HEK293 (cell line): ENCODE results near the gene SUFU.

ENCODE experiments used
- CTCF ChIA-PET: fragments of 350-600 bp; formaldehyde crosslinking; extraction: SDS; loops from one replicate; lab custom pipeline; 2021; ENCODE audit warnings: antibody characterized with exemption; lab: Yijun Ruan, JAX
- POLR2A ChIA-PET: fragments of 300-600 bp; formaldehyde crosslinking; extraction: SDS; loops from one replicate; lab custom pipeline; 2020; ENCODE audit warnings: antibody characterized with exemption, inconsistent platforms; lab: Yijun Ruan, JAX
- H3K27ac ChIP-seq: fragments of 200-500 bp; sonication (Bioruptor generic); 2 replicates; pipeline ENCODE4 v1.5.1; 2014; ENCODE audit warnings: low read depth, low read length, control low read depth, inconsistent platforms; ENCODE audit errors: extremely low read depth
- H3K36me3 ChIP-seq, 2 experiments: fragments of 200-500 bp in 1 of 2; sonication (Bioruptor generic) in 1 of 2; 1 replicate in 1 of 2; 2 replicates in 1 of 2; pipeline ENCODE4 v1.5.1; 2014 to 2017; ENCODE audit warnings: inconsistent platforms in 2 of 2, low read length in 2 of 2; ENCODE audit not compliant: control insufficient read depth in 2 of 2, insufficient read depth in 1 of 2
- H3K4me1 ChIP-seq: fragments of 200-500 bp; sonication (Bioruptor generic); 2 replicates; pipeline ENCODE4 v1.5.1; 2014; ENCODE audit warnings: mild to moderate bottlenecking, low read length, inconsistent platforms; ENCODE audit not compliant: control insufficient read depth, insufficient read depth
- H3K4me3 ChIP-seq: 2 replicates; pipeline ENCODE4 v1.5.1; 2011; ENCODE audit warnings: low read depth, mild to moderate bottlenecking, control low read depth, low read length, moderate library complexity
- H3K9me3 ChIP-seq: fragments of 200-500 bp; sonication (Bioruptor generic); 2 replicates; pipeline ENCODE4 v1.5.1; 2014; ENCODE audit warnings: low read depth, low read length, inconsistent platforms; ENCODE audit not compliant: control insufficient read depth, insufficient read depth
- GLIS1 ChIP-seq: fragments of 450-650 bp; formaldehyde crosslinking; IDR thresholded peaks from 2 replicates; pipeline ENCODE4 v1.5.1; 2016; ENCODE audit warnings: missing biosample characterization, missing genetic modification characterization
- KLF8 ChIP-seq: fragments of 450-650 bp; formaldehyde crosslinking; IDR thresholded peaks from 2 replicates; pipeline ENCODE4 v1.5.1; 2016; ENCODE audit warnings: missing biosample characterization, missing genetic modification characterization
- ZBTB1 ChIP-seq: fragments of 450-650 bp; formaldehyde crosslinking; IDR thresholded peaks from 2 replicates; pipeline ENCODE4 v1.5.1; 2016; ENCODE audit warnings: missing biosample characterization, missing genetic modification characterization
- ZBTB20 ChIP-seq: fragments of 450-650 bp; formaldehyde crosslinking; IDR thresholded peaks from 2 replicates; pipeline ENCODE4 v1.5.1; 2016; ENCODE audit warnings: missing biosample characterization, missing genetic modification characterization
- ZNF10 ChIP-seq: fragments of 450-650 bp; formaldehyde crosslinking; IDR thresholded peaks from 2 replicates; pipeline ENCODE4 v1.5.1; 2017; ENCODE audit warnings: missing biosample characterization, missing genetic modification characterization
- ZNF114 ChIP-seq: fragments of 450-650 bp; formaldehyde crosslinking; IDR thresholded peaks from 2 replicates; pipeline ENCODE4 v1.5.0; 2017; ENCODE audit warnings: missing biosample characterization, missing genetic modification characterization
- ZNF121 ChIP-seq: fragments of 450-650 bp; formaldehyde crosslinking; IDR thresholded peaks from 2 replicates; pipeline ENCODE4 v1.5.1; 2016; ENCODE audit warnings: missing biosample characterization, missing genetic modification characterization
- ZNF239 ChIP-seq: fragments of 450-650 bp; formaldehyde crosslinking; IDR thresholded peaks from 2 replicates; pipeline ENCODE4 v1.5.1; 2016; ENCODE audit warnings: missing biosample characterization, missing genetic modification characterization
- ZNF248 ChIP-seq: fragments of 450-650 bp; formaldehyde crosslinking; IDR thresholded peaks from 2 replicates; pipeline ENCODE4 v1.5.1; 2017; ENCODE audit warnings: missing biosample characterization, missing genetic modification characterization
- ZNF266 ChIP-seq: fragments of 450-650 bp; formaldehyde crosslinking; IDR thresholded peaks from 2 replicates; pipeline ENCODE4 v1.5.1; 2016; ENCODE audit warnings: missing biosample characterization, missing genetic modification characterization, low read depth
- ZNF391 ChIP-seq: fragments of 450-650 bp; formaldehyde crosslinking; IDR thresholded peaks from 2 replicates; pipeline ENCODE4 v1.5.1; 2016; ENCODE audit warnings: low read depth, missing biosample characterization, missing genetic modification characterization, borderline replicate concordance
- ZNF623 ChIP-seq: fragments of 450-650 bp; formaldehyde crosslinking; IDR thresholded peaks from 2 replicates; pipeline ENCODE4 v1.5.1; 2016; ENCODE audit warnings: missing biosample characterization, missing genetic modification characterization
- ZNF629 ChIP-seq: fragments of 450-650 bp; formaldehyde crosslinking; IDR thresholded peaks from 2 replicates; pipeline ENCODE4 v1.5.1; 2017; ENCODE audit warnings: missing biosample characterization, missing genetic modification characterization
- ZNF670 ChIP-seq: fragments of 450-650 bp; formaldehyde crosslinking; IDR thresholded peaks from 2 replicates; pipeline ENCODE4 v1.5.1; 2016; ENCODE audit warnings: missing biosample characterization, missing genetic modification characterization, low read depth
- ZNF747 ChIP-seq: fragments of 450-650 bp; formaldehyde crosslinking; IDR thresholded peaks from 2 replicates; pipeline ENCODE4 v1.5.1; 2016; ENCODE audit warnings: missing biosample characterization, missing genetic modification characterization
- TF ChIP-seq, protein P1 (sequence below): fragments of 450-650 bp; formaldehyde crosslinking; IDR thresholded peaks from 2 replicates; pipeline ENCODE4 v1.5.1; 2016; ENCODE audit warnings: missing biosample characterization, missing genetic modification characterization, low read depth
- TF ChIP-seq, protein P2 (sequence below): fragments of 450-650 bp; formaldehyde crosslinking; IDR thresholded peaks from 2 replicates; pipeline ENCODE4 v1.5.1; 2016; ENCODE audit warnings: missing biosample characterization, missing genetic modification characterization
- TF ChIP-seq, protein P3 (sequence below): fragments of 450-650 bp; formaldehyde crosslinking; IDR thresholded peaks from 2 replicates; pipeline ENCODE4 v1.5.1; 2016; ENCODE audit warnings: missing biosample characterization, missing genetic modification characterization

SUFU gene

DNA sequence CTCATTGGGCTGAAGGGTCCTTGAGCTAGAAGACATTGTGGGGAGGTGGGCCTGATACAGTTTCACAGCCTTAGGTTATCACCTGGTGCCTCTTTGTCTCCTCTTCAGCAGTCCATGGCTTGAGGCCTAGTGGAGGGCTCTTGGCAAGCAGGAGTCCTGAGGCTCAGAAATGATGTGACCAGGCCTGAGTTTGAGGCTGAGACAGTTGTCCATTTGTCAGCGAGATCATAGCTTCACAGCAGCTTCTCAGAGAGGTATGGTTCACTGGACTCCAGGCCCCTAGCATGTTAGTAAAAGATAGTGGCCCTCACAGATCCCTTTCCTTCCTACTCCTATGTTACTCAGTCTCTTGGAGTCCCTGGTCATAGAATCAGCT is 19.1 kb downstream of the SUFU start:
- Histone ChIP-seq H3K4me3 (no peak overlapping the region), H3K4me1 (no peaks in the 10 kb centered on the region), H3K9me3 (no peaks in the 10 kb centered on the region), H3K36me3 (peaks cover 6 to 29% of the 10 kb centered on the region in 2 experiments; a peak in 2 of 3 replicates), H3K27ac (no peak overlapping the region)
- ChIA-PET CTCF (interaction anchor here (0.7 to 1.3 kb wide), 3 partner anchors 11 to 20 kb away, joined by 3 to 4 read pairs (median 3); no protein-coding TSS in a partner anchor), POLR2A (no interaction called here)
- TF ChIP-seq ZNF121 (tag by site-specific recombination) (no peak), ZNF670 (tag by site-specific recombination) (no peak), ZNF391 (tag by site-specific recombination) (no peak), ZNF114 (tag by site-specific recombination) (no peak), ZNF747 (tag by site-specific recombination) (no peak), ZNF248 (tag by site-specific recombination) (no peak)
- TF ChIP-seq, protein P1, sequence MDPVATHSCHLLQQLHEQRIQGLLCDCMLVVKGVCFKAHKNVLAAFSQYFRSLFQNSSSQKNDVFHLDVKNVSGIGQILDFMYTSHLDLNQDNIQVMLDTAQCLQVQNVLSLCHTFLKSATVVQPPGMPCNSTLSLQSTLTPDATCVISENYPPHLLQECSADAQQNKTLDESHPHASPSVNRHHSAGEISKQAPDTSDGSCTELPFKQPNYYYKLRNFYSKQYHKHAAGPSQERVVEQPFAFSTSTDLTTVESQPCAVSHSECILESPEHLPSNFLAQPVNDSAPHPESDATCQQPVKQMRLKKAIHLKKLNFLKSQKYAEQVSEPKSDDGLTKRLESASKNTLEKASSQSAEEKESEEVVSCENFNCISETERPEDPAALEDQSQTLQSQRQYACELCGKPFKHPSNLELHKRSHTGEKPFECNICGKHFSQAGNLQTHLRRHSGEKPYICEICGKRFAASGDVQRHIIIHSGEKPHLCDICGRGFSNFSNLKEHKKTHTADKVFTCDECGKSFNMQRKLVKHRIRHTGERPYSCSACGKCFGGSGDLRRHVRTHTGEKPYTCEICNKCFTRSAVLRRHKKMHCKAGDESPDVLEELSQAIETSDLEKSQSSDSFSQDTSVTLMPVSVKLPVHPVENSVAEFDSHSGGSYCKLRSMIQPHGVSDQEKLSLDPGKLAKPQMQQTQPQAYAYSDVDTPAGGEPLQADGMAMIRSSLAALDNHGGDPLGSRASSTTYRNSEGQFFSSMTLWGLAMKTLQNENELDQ (tag by site-specific recombination): no peak
- TF ChIP-seq, protein P2, sequence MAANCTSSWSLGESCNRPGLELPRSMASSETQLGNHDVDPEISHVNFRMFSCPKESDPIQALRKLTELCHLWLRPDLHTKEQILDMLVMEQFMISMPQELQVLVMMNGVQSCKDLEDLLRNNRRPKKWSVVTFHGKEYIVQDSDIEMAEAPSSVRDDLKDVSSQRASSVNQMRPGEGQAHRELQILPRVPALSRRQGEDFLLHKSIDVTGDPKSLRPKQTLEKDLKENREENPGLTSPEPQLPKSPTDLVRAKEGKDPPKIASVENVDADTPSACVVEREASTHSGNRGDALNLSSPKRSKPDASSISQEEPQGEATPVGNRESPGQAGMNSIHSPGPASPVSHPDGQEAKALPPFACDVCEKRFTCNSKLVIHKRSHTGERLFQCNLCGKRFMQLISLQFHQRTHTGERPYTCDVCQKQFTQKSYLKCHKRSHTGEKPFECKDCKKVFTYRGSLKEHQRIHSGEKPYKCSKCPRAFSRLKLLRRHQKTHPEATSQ: no peak
- TF ChIP-seq, protein P3, sequence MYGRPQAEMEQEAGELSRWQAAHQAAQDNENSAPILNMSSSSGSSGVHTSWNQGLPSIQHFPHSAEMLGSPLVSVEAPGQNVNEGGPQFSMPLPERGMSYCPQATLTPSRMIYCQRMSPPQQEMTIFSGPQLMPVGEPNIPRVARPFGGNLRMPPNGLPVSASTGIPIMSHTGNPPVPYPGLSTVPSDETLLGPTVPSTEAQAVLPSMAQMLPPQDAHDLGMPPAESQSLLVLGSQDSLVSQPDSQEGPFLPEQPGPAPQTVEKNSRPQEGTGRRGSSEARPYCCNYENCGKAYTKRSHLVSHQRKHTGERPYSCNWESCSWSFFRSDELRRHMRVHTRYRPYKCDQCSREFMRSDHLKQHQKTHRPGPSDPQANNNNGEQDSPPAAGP: no peak

DNA sequence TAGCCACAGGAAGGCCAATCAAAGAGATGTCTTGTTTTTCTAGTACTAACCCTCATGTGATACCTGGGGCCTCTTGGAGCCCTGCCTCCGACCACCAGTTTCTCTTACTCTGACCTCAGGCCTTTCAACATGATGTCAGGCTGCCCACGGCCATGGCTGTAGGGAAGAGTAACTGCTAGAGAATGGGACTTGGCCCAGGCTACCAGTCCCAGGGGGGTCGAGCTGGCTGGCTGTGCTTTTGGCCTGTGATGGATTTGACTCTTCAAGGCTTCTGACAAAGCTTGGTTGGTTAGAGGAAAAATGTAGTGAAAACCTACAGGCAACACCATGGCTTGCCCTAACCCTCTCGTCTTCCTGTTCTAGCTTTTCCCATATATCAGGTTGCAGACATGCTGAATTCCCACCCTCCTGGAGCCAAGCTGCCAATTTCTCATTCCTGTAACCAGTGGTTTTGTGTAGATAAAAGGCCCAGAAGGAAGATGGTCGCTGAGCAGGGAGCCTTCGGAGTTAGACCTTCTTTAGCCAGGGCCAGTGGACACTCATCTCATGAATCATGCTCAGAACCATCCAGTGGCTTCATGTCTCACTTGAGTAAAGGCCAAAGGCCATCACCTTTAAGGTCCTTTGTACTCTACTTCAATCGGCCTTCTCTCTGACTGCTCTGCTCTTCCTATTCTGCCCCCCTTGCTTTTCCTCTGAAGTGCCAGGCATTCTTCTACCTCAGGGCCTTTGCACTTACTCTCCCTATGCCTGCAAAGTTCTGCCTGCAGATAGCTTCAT is 19.7 kb downstream of the SUFU start:
- Histone ChIP-seq H3K4me1 (no peaks in the 10 kb centered on the region), H3K36me3 (peaks cover 6 to 26% of the 10 kb centered on the region in 2 experiments; a peak in 2 of 3 replicates), H3K9me3 (no peaks in the 10 kb centered on the region), H3K27ac (no peak overlapping the region), H3K4me3 (no peak overlapping the region)
- POLR2A ChIA-PET: no interaction called here
- TF ChIP-seq ZNF629 (tag by site-specific recombination) (no peak), ZBTB20 (tag by site-specific recombination) (no peak), ZNF623 (tag by site-specific recombination) (peak; percentile 97), ZNF10 (tag by site-specific recombination) (no peak)
- CTCF ChIA-PET: interaction anchor here (0.9 to 1.3 kb wide), 3 partner anchors 19 to 77 kb away, joined by 3 to 4 read pairs (median 3); no protein-coding TSS in a partner anchor

DNA sequence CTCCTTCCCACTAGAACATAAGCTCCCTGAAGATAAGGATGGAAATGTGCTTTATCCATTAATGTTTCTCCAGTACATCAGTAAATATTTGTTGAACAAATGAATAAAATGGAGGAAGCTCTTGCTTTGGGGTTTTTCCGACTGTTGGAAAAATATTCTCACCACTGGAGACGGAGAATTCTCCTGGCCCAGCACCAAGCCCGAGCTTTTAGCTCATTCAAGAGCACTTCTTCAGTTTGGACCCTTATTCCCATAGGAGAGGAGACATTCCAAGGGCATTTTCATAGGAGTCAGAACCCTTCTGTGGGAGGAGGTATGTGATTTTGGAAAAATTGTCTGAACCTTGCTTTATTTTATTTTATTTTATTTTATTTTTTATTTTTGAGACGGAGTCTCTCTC is 21.0 kb downstream of the SUFU start:
- Histone ChIP-seq H3K36me3 (peaks cover 6 to 26% of the 10 kb centered on the region in 2 experiments; a peak in 2 of 3 replicates), H3K4me3 (no peak overlapping the region)
- TF ChIP-seq ZNF266 (tag by site-specific recombination): no peak
- no peak for TF ChIP-seq ZBTB1
- TF ChIP-seq ZNF121 (tag by site-specific recombination): no peak
- TF ChIP-seq ZNF239 (tag by site-specific recombination): no peak
- TF ChIP-seq, protein P2: no peak
- no peak for TF ChIP-seq GLIS1
- TF ChIP-seq KLF8 (tag by site-specific recombination): no peak
- TF ChIP-seq, all 188 proteins: peak for 0
- CTCF ChIA-PET: interaction anchor here (0.8 kb wide), 1 partner anchor 59 kb away, joined by 6 read pairs; no protein-coding TSS in a partner anchor
- POLR2A ChIA-PET: interaction anchor here (0.6 kb wide), 1 partner anchor 196 kb away, joined by 4 read pairs; no protein-coding TSS in a partner anchor
- Histone ChIP-seq H3K27ac (no peak overlapping the region), H3K4me1 (no peaks in the 10 kb centered on the region), H3K9me3 (no peaks in the 10 kb centered on the region)
